Heart left ventricle (tissue), 16 donors: ENCODE data around the gene LSR. TPM values are rescaled to one million over a fixed set of nuclear protein-coding genes. Genes with fewer than 3 reads are reported as not detected.

Experiments
- ATAC-seq, 4 donors: fragments of 200-7000 bp; cut with Tn5 transposase; one replicate each; pipeline ENCODE4 v1.9.1; 2020 to 2022; ENCODE audit warnings: moderate library complexity in 4 of 4, mild to moderate bottlenecking in 3 of 4, moderate number of reproducible peaks in 1 of 4
- DNase-seq, 5 donors: peaks; one replicate each; pipeline ENCODE4 v3.0.0-alpha.2; 2020
- H3K27ac ChIP-seq, 12 donors: fragments of 200-600 bp; sonication (generic) in 4 of 12; one replicate each; pipeline versions ENCODE4 v1.5.0 to v1.8.0; 2016 to 2022; ENCODE audit warnings: mild to moderate bottlenecking in 2 of 12
- H3K27me3 ChIP-seq, 9 donors: fragments of 200-600 bp; sonication (generic) in 2 of 9; one replicate each; pipeline versions ENCODE4 v1.5.1 to v1.8.0; 2016 to 2022; ENCODE audit warnings: mild to moderate bottlenecking in 3 of 9
- H3K36me3 ChIP-seq, 9 donors: fragments of 200-600 bp; sonication (generic) in 2 of 9; one replicate each; pipeline versions ENCODE4 v1.5.0 to v1.8.0; 2018 to 2022; ENCODE audit warnings: mild to moderate bottlenecking in 2 of 9
- H3K4me1 ChIP-seq, 12 donors: fragments of 200-600 bp; sonication (generic) in 4 of 12; one replicate each; pipeline versions ENCODE4 v1.5.0 to v1.8.0; 2016 to 2022; ENCODE audit warnings: mild to moderate bottlenecking in 3 of 12
- H3K4me3 ChIP-seq, 12 donors: fragments of 200-600 bp; sonication (generic) in 4 of 12; one replicate each; pipeline versions ENCODE4 v1.5.0 to v1.8.0; 2017 to 2022; ENCODE audit warnings: mild to moderate bottlenecking in 9 of 12, moderate library complexity in 4 of 12
- H3K9me3 ChIP-seq, 12 donors: fragments of 200-600 bp; sonication (generic) in 4 of 12; one replicate each; pipeline versions ENCODE4 v1.5.0 to v1.8.0; 2016 to 2022; ENCODE audit warnings: mild to moderate bottlenecking in 1 of 12
- CTCF ChIP-seq, 12 donors: fragments of 200-600 bp; sonication (generic) in 4 of 12; IDR thresholded peaks; one replicate each; pipeline versions ENCODE4 v1.5.0 to v1.8.0; 2018 to 2022; ENCODE audit warnings: antibody characterized with exemption in 12 of 12, mild to moderate bottlenecking in 5 of 12
- POLR2A ChIP-seq, 2 donors: fragments of 450-650 bp; IDR thresholded peaks; one replicate each; pipeline ENCODE4 v1.6.1; 2017; ENCODE audit warnings: antibody characterized with exemption in 2 of 2, mild to moderate bottlenecking in 2 of 2, moderate library complexity in 2 of 2
- WGBS, 4 donors: extraction: QIAGEN DNeasy Blood & Tissue Kit in 2 of 4; methylation state at CpG; one replicate each; pipeline versions ENCODE4 v1.1.5 to v1.1.7; 2013 to 2018; 5-methylcytosine and 5-hydroxymethylcytosine counted together
- intact Hi-C, 10 donors: fragments of 100-400 bp; cut with DNase I; formaldehyde crosslinking; loops; one replicate each; pipeline versions ENCODE4 v1.11.1 to v1.14.2; 2022
- polyA plus RNA-seq, 2 donors: library from polyadenylated mRNA; stranded (reverse); fragments of 200-250 nt; gene quantifications; one replicate each; pipeline ENCODE4 v1.2.3, GENCODE V29; 2013
- total RNA-seq, 9 donors: library from RNA; depleted of rRNA in 2 of 9; stranded (reverse); fragments of >200 nt in 2 of 9; fragmentation: NEBNext Ultra II Directional in 3 of 9; extraction: Animal tissue kit (Norgen Biotek cat#: 25700) in 3 of 9; gene quantifications; one replicate each; pipeline versions ENCODE4 v1.1.0 to v1.2.4, GENCODE V29; 2016 to 2023
- donor health status: ischemic (EF 13 %, LVEDD 7.1; RV severe dilation, severe dysfunction).
- donor health status: healthy with polysubstance abuse.
- donor health status: DM: no; HTN: yes; CAD: no.
- donor health status: DM: no; HTN: no; CAD: no.
- donor health status: ischemic (EF 25% LVEDD 6.9; RV normal size, moderate dysfunction).
- donor health status: ischemic (EF 25% LVEDD 5.7; RV mildly dilated, moderate dysfunction).
- donor health status: healthy.
- donor health status: DM: yes; HTN: yes; CAD: no.
- donor health status: ischemic (EF 35%, LVEDD 5.7; RV mildly dilated, moderate dysfunction).
- donor health status: nonischemic (EF 11% LVEDD 7.7; RV severe dilation, severe dysfunction).
- donor health status: DM: yes; HTN: yes; CAD: no.
- donor health status: PGD.
- donor health status: ischemic (EF 29% LVEDD 5.4; RV normal size, mild dysfunction).
- donor health status: nonischemic (EF 23%, LVEDD 6.1; RV moderate dilation, normal function).

Gene LSR
- total and polyA plus RNA-seq, 11 donors = 2.8 to 10.5 (median 5.3) TPM

- no peak overlapping the region for H3K4me3 ChIP-seq
- intact Hi-C loops = no loop called here
- peak in 1 of 5 donors; percentile 29 for DNase-seq
- H3K36me3 ChIP-seq = no peaks in the 10 kb centered on the region
- peaks cover 0 to 5% (median 0%) of the 10 kb centered on the region in 12 donors for H3K4me1 ChIP-seq
- H3K27me3 ChIP-seq = peaks cover 0 to 41% (median 14%) of the 10 kb centered on the region in 9 donors
- TF ChIP-seq POLR2A (IDR thresholded peaks at IDR 0.05) (no peak), CTCF (IDR thresholded peaks at IDR 0.05) (no peak)
- WGBS, 4 donors = 46 to 61% (median 54%) methylated on average over 23 to 55 of the region's 55 CpGs
- H3K9me3 ChIP-seq = no peaks in the 10 kb centered on the region
- H3K27ac ChIP-seq = no peak overlapping the region
- ATAC-seq = no peak
These were observed 50.9 kb downstream of the LSR start for GRCh38 chr19:35299523-35300338.

GRCh38 chr19:35300339-35300649, 51.5 kb downstream of the LSR start:
- 79 to 87% (median 84%) methylated on average over 10 of the region's 10 CpGs for WGBS, 4 donors
- H3K4me1 ChIP-seq = peaks cover 0 to 5% (median 0%) of the 10 kb centered on the region in 12 donors
- intact Hi-C loops = no loop called here
- DNase-seq (peak in 1 of 5 donors; percentile 65), ATAC-seq (no peak)
- H3K4me3 ChIP-seq = no peak overlapping the region
- H3K27me3 ChIP-seq = peaks cover 0 to 38% (median 13%) of the 10 kb centered on the region in 9 donors
- no peaks in the 10 kb centered on the region for H3K9me3 ChIP-seq
- TF ChIP-seq POLR2A (IDR thresholded peaks at IDR 0.05) (no peak), CTCF (IDR thresholded peaks at IDR 0.05) (no peak)
- H3K36me3 ChIP-seq = no peaks in the 10 kb centered on the region
- H3K27ac ChIP-seq = no peak overlapping the region

DNA sequence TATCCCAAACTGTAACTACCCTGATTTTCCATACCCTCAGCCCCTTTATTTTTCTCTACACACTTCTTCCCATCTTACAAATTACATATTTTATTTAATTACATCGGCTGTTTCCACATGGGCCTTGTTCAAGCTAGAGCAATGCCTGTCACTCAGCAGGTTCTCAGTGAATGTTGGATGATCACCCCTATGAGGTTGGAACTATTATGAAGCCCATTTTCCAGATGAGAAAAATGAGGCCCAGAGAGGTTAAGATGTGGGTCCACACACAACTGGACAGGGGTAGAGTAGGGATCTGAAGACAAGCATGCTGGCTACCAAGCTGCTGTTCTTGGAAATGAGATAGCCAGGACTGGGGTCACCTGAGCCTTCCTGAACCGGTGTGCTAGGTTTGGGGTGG, 53.2 kb downstream of the LSR start:
- Histone ChIP-seq H3K4me3 (no peak overlapping the region), H3K4me1 (peaks cover 0 to 5% (median 0%) of the 10 kb centered on the region in 12 donors), H3K9me3 (no peaks in the 10 kb centered on the region), H3K27ac (no peak overlapping the region), H3K36me3 (no peaks in the 10 kb centered on the region), H3K27me3 (peaks cover 0 to 38% (median 12%) of the 10 kb centered on the region in 9 donors)
- no peak for ATAC-seq
- WGBS, 4 donors = 93 to 99% (median 97%) methylated on average over 2 of the region's 2 CpGs
- no peak for TF ChIP-seq CTCF (IDR thresholded peaks at IDR 0.05)
- no peak for TF ChIP-seq POLR2A (IDR thresholded peaks at IDR 0.05)
- intact Hi-C loops = no loop called here
- DNase-seq = no peak

GRCh38 chr19:35302446-35302845, 53.6 kb downstream of the LSR start:
- DNase-seq = peak in 1 of 5 donors; percentile 48
- intact Hi-C loops = no loop called here
- H3K4me3 ChIP-seq = no peak overlapping the region
- H3K9me3 ChIP-seq = no peaks in the 10 kb centered on the region
- 80 to 85% (median 81%) methylated on average over 16 of the region's 16 CpGs for WGBS, 4 donors
- no peaks in the 10 kb centered on the region for H3K36me3 ChIP-seq
- peaks cover 0 to 38% (median 12%) of the 10 kb centered on the region in 9 donors for H3K27me3 ChIP-seq
- no peak for TF ChIP-seq CTCF (IDR thresholded peaks at IDR 0.05)
- TF ChIP-seq POLR2A (IDR thresholded peaks at IDR 0.05) = no peak
- H3K4me1 ChIP-seq = peaks cover 0 to 5% (median 0%) of the 10 kb centered on the region in 12 donors
- ATAC-seq = no peak
- no peak overlapping the region for H3K27ac ChIP-seq
